ENCODE results near the gene STXBP5.
"Not testable (repeated sequence)": the region's sequence is repeated elsewhere in the genome, so short reads cannot be mapped to it uniquely, and the experiment has no call there.

The STXBP5 gene

GRCh38 chr6:147251072-147251471 lies 46.9 kb downstream of the STXBP5 start:
- no peak for DNase-seq

- not testable (repeated sequence) for DNase-seq
These were observed 50.8 kb downstream of the STXBP5 start for GRCh38 chr6:147254929-147255473.

DNA sequence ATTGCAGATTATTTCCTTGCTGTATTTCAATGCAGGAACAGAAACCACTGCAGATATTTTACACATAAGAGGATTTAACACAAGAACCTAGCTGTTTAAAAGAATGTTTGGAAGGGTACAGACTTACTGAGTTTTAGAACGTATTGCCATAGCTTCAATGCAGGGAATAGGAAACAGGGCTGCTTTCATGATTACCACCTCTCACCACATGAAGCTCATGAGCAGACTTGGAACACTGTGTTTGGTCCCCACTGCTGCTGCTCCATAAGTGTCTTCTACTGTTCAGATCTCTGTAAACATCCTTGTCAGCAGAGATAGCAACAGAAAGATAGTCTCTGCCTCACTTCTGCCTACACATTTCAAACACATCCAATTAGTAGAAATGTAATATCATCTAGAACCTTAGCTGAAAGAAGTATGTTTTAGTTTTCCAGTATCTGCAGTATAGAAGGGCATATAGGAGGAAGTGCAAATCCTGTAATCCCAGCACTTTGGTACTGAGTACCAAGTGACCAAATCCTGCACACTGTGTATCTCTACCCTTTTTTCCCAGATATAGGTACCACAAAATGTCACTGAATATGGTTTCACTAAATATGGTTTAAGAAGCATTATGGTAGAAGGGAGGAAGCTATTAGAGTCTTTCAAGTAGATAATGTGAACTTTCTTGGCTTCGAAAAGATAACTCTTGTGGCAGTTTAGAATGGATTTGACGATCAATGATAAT lies 51.9 kb downstream of the STXBP5 start:
- DNase-seq = no peak

DNA sequence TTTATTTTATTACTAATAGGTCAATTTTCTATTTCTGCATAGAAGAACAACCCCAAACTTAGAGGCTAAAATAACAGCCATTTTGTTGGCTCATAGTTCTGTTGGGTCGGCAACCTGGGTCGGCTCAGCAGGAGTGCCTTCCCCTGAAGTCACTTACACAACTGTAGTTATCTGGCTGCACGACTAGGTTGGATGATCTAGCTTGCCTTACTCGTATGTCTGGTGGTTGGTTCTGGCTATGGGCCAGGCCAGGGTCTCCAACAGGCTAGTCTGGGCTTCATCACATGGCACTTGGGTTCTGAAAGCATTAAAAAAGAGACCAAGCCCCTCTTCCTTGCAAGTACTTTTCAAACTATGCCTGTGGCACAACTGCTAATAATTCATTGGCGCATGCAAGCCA lies 53.5 kb downstream of the STXBP5 start:
- DNase-seq = no peak

DNA sequence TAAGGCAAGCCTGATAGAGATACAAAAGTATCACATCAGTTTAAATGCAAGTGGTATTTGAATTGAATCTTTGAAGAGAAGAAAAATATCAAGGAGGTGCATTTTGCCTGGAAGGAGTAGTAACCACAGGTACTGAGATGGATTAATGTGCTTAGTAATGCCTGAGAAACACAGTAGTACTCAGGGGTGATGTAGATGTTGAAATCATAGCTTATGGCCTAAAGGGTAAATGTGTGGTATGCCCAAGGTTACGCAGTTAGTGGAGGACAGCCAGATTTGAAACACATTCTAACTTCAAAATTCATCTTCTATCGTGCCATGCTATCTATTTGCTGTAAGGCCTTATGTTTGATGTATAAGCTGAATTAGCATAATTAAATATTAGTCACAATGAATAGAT lies 55.9 kb downstream of the STXBP5 start:
- no peak for DNase-seq

GRCh38 chr6:147262946-147263345 lies 58.7 kb downstream of the STXBP5 start:
- DNase-seq = no peak

DNA sequence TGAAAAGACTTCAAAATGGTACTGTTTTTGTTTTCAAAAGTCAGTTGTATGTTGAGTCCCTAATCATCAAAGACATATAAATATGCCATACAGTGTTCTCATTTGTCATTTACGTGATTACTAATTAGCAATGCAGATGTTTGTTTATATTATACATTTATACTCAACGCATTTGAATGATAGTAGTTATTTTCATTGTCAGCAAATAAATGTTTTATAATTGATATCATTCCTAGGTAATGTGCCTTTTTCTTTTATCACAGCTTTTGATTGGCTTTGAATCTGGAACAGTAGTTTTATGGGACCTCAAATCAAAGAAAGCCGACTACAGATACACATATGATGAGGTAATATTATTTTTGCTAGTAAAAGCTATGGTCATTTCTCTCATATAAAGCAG lies 62.6 kb downstream of the STXBP5 start:
- no peak for DNase-seq

DNA sequence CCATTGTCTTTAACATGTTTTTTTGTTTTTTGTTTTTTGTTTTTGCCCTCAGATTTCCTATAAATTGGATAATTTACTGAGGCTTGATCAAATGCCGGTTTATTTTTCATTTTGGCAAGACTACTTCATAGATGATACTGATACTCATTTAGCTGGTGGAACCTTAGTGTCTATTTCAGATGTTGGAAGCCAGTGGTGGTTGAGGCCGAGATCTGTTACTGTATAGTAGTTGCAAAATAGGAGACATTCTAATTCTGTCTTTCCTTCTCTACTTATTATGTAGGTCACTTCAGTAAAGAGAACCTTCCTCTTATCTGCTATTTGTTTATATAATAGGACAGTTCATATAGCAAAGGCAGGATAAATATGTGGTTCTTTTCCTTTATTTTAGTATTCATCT lies 63.4 kb downstream of the STXBP5 start:
- no peak for DNase-seq

DNA sequence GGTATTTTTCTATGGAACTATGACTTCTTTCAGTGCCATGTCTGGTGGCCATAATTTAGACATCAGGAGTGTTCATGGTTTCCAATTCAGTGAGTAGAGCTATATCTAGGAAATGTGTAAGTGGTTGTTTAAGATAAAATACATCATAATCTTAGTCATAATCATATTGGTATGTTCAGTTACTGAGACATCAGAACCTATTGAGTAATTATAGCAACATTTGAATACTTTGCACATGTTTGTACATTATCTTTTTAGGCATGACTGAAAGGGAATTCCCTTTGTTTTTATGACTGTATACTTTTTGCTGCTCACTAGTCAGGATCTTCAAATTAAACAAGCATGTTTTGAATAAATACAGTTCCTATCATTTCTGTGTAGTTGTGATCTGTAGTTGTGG lies 64.0 kb downstream of the STXBP5 start:
- DNase-seq = no peak

DNA sequence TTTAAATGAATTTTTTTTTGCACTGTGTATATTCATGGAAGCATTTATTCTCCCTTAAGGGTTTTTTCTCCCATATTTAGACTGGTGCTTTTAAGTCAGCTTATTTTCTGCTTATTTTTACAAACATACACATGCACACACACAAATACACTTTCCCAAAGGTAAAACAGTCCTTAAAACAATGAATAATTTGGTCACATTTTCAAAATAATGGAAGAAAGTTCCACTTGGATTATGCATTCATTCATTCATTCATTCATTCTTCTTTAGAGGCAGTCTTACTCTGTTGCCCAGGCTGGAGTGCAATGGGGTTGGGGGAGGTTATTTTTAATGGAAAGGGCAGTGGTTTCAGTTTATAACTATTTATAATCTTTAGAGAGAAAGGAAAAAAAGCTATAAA lies 69.8 kb downstream of the STXBP5 start:
- no peak for DNase-seq

DNA sequence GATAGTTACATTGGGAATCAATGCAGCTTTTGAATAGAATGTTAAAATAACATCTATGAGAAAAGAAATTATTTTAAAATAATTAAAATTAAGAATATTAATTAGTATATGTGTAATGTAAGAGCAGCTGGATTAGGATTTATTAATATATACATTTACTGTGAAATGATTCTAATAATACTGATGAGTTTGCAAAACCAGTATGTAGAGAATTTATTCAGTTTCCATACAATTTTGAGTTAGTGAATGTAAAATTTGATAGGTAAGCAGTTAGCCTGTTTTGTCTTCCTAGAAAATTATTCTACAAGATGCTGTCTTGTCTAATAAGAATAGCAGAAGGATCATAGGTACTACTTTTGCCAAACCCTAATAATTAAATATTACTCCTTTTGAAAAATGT lies 70.6 kb downstream of the STXBP5 start:
- DNase-seq = no peak

GRCh38 chr6:147278891-147279290 lies 74.7 kb downstream of the STXBP5 start:
- DNase-seq = no peak

DNA sequence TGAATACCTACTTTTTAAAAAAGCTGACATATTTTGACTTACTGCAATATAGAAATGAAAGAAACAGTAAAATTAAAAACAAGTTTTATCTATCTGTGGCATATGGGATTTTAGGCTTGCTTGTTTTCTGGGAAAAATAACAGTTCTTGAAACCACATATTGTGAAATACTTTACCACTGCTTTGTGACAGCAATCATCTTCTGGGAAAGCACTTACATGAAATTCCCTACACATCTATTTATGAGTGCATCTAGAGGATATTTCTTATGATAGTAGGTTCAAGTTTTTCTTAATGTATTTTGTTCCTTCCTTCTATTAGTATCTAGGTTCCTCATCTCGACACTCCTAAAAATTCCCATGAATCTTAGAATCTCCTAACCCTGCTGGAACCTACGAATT lies 75.2 kb downstream of the STXBP5 start:
- no peak for DNase-seq

GRCh38 chr6:147281895-147282565 lies 77.8 kb downstream of the STXBP5 start:
- no peak for DNase-seq

DNA sequence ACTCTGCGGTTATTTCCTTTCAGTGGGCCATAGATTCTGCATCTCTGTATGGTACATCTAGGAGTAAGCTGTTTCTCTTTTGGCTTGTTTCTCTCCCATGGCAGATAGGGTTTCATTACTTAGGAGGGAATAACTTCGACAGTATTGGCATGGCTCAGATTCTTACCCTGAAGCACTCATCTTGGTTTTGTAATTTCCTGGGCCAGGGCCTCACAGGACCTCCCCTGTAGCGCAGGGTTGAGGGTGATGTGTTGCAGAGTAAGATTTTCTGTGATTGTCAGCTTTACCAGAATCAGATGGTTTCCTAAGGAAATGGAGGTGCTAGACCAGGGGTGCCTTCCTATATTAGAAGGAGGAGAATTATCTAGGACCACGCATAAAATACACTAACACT lies 78.3 kb downstream of the STXBP5 start:
- DNase-seq = no peak

DNA sequence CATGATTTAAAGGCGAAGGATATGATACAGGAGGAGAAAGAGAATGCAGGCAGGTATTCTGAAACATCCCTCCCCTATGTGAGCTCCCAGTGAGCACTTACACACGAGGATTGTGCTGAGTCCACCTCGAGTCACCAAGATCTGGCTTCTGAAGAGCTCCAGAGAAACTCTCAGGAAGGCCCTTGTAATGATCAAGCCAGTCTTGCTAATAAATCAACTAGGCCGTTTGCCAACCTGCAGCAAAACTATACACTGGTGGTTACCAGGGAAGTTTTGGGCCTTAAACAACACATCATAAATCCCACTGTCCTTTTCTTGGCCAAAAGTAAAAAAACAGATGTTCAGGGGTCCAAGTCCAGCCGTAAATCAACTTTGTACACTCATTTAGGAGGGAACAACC lies 79.2 kb downstream of the STXBP5 start:
- no peak for DNase-seq

DNA sequence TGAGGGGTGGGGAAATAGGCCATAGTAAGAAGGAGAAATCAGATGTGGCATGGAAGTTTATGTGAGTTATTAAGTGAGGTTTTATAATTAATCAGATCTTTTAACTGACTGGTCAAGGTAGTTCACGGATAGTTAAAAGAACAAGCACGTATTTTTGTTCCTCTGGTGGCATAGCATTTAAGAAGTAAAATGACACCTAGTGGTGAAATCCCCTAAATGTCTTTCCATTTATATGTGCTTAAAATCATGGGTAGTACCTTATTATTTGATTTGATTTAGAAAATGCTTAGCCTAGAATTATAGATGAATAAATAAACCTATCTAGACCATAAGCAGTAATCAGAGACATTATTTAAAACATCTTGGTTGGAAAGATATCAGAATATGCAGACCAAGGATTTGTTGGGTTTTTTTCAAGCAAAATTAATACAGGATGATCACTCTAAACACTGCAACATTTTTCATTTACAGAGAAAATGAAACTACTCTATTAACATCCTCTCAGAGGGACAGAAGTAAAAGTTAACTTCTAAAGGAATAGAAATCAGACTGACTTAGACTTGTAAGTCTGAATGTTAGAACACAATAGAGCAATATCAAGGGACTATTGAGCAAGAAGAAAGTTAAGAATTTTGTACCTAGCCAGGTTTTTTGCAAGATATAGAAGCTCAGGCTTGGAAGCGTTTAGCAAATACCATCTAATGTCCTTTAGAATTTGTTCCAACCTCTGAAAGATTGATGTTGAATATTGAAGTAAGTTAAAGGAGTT lies 81.1 kb downstream of the STXBP5 start:
- DNase-seq = no peak

- no peak for DNase-seq
These were observed 83.7 kb downstream of the STXBP5 start for GRCh38 chr6:147287869-147288271.

DNA sequence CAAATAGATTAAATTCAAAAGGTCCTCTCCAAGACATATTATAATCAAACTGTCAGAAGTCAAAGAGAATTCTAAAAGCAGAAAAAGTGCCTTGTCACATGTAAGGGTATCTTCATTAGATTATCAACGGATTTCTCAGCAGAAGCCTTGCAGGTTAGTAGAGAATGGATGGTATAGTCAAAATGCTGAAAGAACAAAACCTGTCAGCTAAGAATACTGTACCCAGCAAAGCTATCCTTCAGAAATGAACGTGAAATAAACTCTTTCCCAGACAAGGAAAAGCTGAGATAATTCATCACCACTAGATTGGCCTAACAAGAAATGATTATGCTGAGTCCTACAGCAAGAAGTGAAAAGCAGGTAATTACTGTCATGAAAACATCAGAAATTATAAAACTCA lies 92.9 kb downstream of the STXBP5 start:
- no peak for DNase-seq

DNA sequence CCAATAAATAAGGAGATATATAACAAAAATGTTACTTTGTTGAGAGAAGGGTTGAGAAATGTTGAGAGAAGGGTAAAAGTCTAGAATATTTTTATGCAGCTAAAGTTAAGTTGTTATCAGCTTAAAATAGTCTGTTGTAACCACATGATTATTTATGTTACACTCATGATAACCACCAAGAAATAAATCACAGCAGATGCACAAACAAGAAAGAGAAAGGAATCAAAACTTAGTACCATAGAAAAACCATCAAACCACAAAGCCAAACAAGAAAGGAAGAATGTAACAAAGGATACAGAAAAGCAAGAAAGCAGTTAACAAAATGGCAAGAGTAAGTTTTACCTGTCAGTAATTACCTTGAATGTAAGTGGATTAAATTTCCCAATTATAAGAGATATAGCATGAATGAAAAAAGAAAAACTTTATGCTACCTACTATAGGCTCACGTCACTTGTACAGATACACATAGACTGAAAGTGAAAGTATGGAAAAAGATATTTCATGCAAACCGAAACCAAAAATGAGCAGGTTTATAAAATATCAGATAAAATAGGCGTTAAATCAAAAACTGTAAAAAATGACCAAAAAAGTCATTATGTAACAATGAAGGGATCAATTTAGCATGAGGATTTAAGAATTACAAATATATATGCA lies 93.6 kb downstream of the STXBP5 start:
- no peak for DNase-seq

- no peak for DNase-seq
These were observed 94.2 kb downstream of the STXBP5 start for GRCh38 chr6:147298461-147298860.

- no peak for DNase-seq
These were observed 94.8 kb downstream of the STXBP5 start for GRCh38 chr6:147299035-147299434.

DNA sequence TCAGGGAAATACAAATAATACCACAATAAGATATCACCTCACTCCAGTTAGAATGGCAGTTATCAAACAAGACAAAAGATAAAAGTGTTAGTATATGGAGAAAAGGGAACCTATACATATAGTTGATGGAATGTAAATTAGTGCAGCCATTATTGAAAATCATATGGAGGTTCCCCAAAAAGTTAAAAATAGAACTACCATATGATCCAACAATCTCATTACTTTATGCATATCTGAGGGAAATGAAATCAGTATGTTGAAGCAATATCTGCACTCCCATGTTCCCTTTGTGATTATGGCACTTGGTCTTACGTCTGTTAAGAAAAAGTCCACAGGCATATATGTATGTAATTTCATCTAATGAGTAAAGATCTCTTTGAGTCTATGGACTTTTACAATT lies 96.9 kb downstream of the STXBP5 start:
- no peak for DNase-seq
